ENCODE measurements around the gene PAX2.

Gene PAX2

GRCh38 chr10:100829933-100830727 lies 84.7 kb downstream of the PAX2 start:
- H3K4me1 ChIP-seq (ENCODE audit: control insufficient read depth, low read depth, low read length) = peaks cover 10% of the 10 kb centered on the region
- H3K9me3 ChIP-seq (ENCODE audit: control insufficient read depth, low read depth, low read length) = no peaks in the 10 kb centered on the region
- H3K9ac ChIP-seq (ENCODE audit: low read length) = no peak overlapping the region
- peaks cover 100% of the 10 kb centered on the region for H3K27me3 ChIP-seq (ENCODE audit: control insufficient read depth, insufficient read depth, low read length)
- H3K27ac ChIP-seq (ENCODE audit: low read length) = no peak overlapping the region
- H3K36me3 ChIP-seq (ENCODE audit: control insufficient read depth, low read depth, low read length) = no peaks in the 10 kb centered on the region
- no peak overlapping the region for H3K4me3 ChIP-seq (ENCODE audit: low read length)

- peaks cover 100% of the 10 kb centered on the region for H3K27me3 ChIP-seq (ENCODE audit: control insufficient read depth, insufficient read depth, low read length)
- no peaks in the 10 kb centered on the region for H3K36me3 ChIP-seq (ENCODE audit: control insufficient read depth, low read depth, low read length)
- H3K4me1 ChIP-seq (ENCODE audit: control insufficient read depth, low read depth, low read length) = peaks cover 10% of the 10 kb centered on the region
- no peak overlapping the region for H3K9ac ChIP-seq (ENCODE audit: low read length)
- no peak overlapping the region for H3K4me3 ChIP-seq (ENCODE audit: low read length)
- no peak overlapping the region for H3K27ac ChIP-seq (ENCODE audit: low read length)
- no peaks in the 10 kb centered on the region for H3K9me3 ChIP-seq (ENCODE audit: control insufficient read depth, low read depth, low read length)
Observed at GRCh38 chr10:100830728-100831111, 85.3 kb downstream of the PAX2 start.

- Histone ChIP-seq H3K27me3 (ENCODE audit: control insufficient read depth, insufficient read depth, low read length) (peaks cover 94% of the 10 kb centered on the region), H3K4me3 (ENCODE audit: low read length) (no peak overlapping the region), H3K27ac (ENCODE audit: low read length) (no peak overlapping the region), H3K9ac (ENCODE audit: low read length) (no peak overlapping the region), H3K9me3 (ENCODE audit: control insufficient read depth, low read depth, low read length) (no peaks in the 10 kb centered on the region), H3K36me3 (ENCODE audit: control insufficient read depth, low read depth, low read length) (no peaks in the 10 kb centered on the region), H3K4me1 (ENCODE audit: control insufficient read depth, low read depth, low read length) (peaks cover 10% of the 10 kb centered on the region)
Observed at GRCh38 chr10:100831742-100832141, 86.4 kb downstream of the PAX2 start.

GRCh38 chr10:100835810-100836209 lies 90.4 kb downstream of the PAX2 start:
- Histone ChIP-seq H3K4me1 (ENCODE audit: control insufficient read depth, low read depth, low read length) (no peaks in the 10 kb centered on the region), H3K27ac (ENCODE audit: low read length) (no peak overlapping the region), H3K36me3 (ENCODE audit: control insufficient read depth, low read depth, low read length) (no peaks in the 10 kb centered on the region), H3K9ac (ENCODE audit: low read length) (no peak overlapping the region), H3K9me3 (ENCODE audit: control insufficient read depth, low read depth, low read length) (no peaks in the 10 kb centered on the region), H3K4me3 (ENCODE audit: low read length) (no peak overlapping the region), H3K27me3 (ENCODE audit: control insufficient read depth, insufficient read depth, low read length) (peaks cover 84% of the 10 kb centered on the region)

- H3K27me3 ChIP-seq (ENCODE audit: control insufficient read depth, insufficient read depth, low read length) = peaks cover 73% of the 10 kb centered on the region
- H3K4me3 ChIP-seq (ENCODE audit: low read length) = no peak overlapping the region
- no peak overlapping the region for H3K27ac ChIP-seq (ENCODE audit: low read length)
- no peaks in the 10 kb centered on the region for H3K4me1 ChIP-seq (ENCODE audit: control insufficient read depth, low read depth, low read length)
- no peak overlapping the region for H3K9ac ChIP-seq (ENCODE audit: low read length)
- no peaks in the 10 kb centered on the region for H3K9me3 ChIP-seq (ENCODE audit: control insufficient read depth, low read depth, low read length)
- H3K36me3 ChIP-seq (ENCODE audit: control insufficient read depth, low read depth, low read length) = no peaks in the 10 kb centered on the region
Observed at GRCh38 chr10:100836891-100837290, 91.5 kb downstream of the PAX2 start.

- H3K27me3 ChIP-seq (ENCODE audit: control insufficient read depth, insufficient read depth, low read length) = peaks cover 69% of the 10 kb centered on the region
Observed at GRCh38 chr10:100837300-100837699, 91.9 kb downstream of the PAX2 start.

GRCh38 chr10:100838986-100839385 lies 93.6 kb downstream of the PAX2 start:
- Histone ChIP-seq H3K4me1 (ENCODE audit: control insufficient read depth, low read depth, low read length) (no peaks in the 10 kb centered on the region), H3K9ac (ENCODE audit: low read length) (no peak overlapping the region), H3K4me3 (ENCODE audit: low read length) (no peak overlapping the region), H3K27me3 (ENCODE audit: control insufficient read depth, insufficient read depth, low read length) (peaks cover 56% of the 10 kb centered on the region), H3K36me3 (ENCODE audit: control insufficient read depth, low read depth, low read length) (no peaks in the 10 kb centered on the region), H3K9me3 (ENCODE audit: control insufficient read depth, low read depth, low read length) (no peaks in the 10 kb centered on the region), H3K27ac (ENCODE audit: low read length) (no peak overlapping the region)

More at GRCh38 chr10:100837300-100837699, 91.9 kb downstream of the PAX2 start:
- Histone ChIP-seq H3K36me3 (ENCODE audit: control insufficient read depth, low read depth, low read length) (no peaks in the 10 kb centered on the region), H3K27ac (ENCODE audit: low read length) (no peak overlapping the region), H3K9ac (ENCODE audit: low read length) (no peak overlapping the region), H3K4me3 (ENCODE audit: low read length) (no peak overlapping the region), H3K9me3 (ENCODE audit: control insufficient read depth, low read depth, low read length) (no peaks in the 10 kb centered on the region), H3K4me1 (ENCODE audit: control insufficient read depth, low read depth, low read length) (no peaks in the 10 kb centered on the region)

- no peak overlapping the region for H3K27ac ChIP-seq (ENCODE audit: low read length)
- H3K4me1 ChIP-seq (ENCODE audit: control insufficient read depth, low read depth, low read length) = no peaks in the 10 kb centered on the region
- H3K36me3 ChIP-seq (ENCODE audit: control insufficient read depth, low read depth, low read length) = no peaks in the 10 kb centered on the region
- H3K9me3 ChIP-seq (ENCODE audit: control insufficient read depth, low read depth, low read length) = no peaks in the 10 kb centered on the region
- H3K9ac ChIP-seq (ENCODE audit: low read length) = no peak overlapping the region
- H3K4me3 ChIP-seq (ENCODE audit: low read length) = no peak overlapping the region
- peaks cover 35% of the 10 kb centered on the region for H3K27me3 ChIP-seq (ENCODE audit: control insufficient read depth, insufficient read depth, low read length)
Observed at GRCh38 chr10:100841528-100841927, 96.1 kb downstream of the PAX2 start.

GRCh38 chr10:100847440-100847839 lies 102.1 kb downstream of the PAX2 start:
- no peaks in the 10 kb centered on the region for H3K9me3 ChIP-seq (ENCODE audit: control insufficient read depth, low read depth, low read length)
- no peak overlapping the region for H3K9ac ChIP-seq (ENCODE audit: low read length)
- no peaks in the 10 kb centered on the region for H3K36me3 ChIP-seq (ENCODE audit: control insufficient read depth, low read depth, low read length)
- no peaks in the 10 kb centered on the region for H3K4me1 ChIP-seq (ENCODE audit: control insufficient read depth, low read depth, low read length)
- no peak overlapping the region for H3K4me3 ChIP-seq (ENCODE audit: low read length)
- no peak overlapping the region for H3K27ac ChIP-seq (ENCODE audit: low read length)
- H3K27me3 ChIP-seq (ENCODE audit: control insufficient read depth, insufficient read depth, low read length) = peaks cover 25% of the 10 kb centered on the region

- Histone ChIP-seq H3K9me3 (ENCODE audit: control insufficient read depth, low read depth, low read length) (no peaks in the 10 kb centered on the region), H3K27me3 (ENCODE audit: control insufficient read depth, insufficient read depth, low read length) (peaks cover 24% of the 10 kb centered on the region)
Observed at GRCh38 chr10:100848770-100849169, 103.4 kb downstream of the PAX2 start.

GRCh38 chr10:100858261-100858660 lies 112.9 kb downstream of the PAX2 start:
- Histone ChIP-seq H3K4me3 (ENCODE audit: low read length) (no peak overlapping the region), H3K9me3 (ENCODE audit: control insufficient read depth, low read depth, low read length) (no peaks in the 10 kb centered on the region), H3K27ac (ENCODE audit: low read length) (no peak overlapping the region), H3K4me1 (ENCODE audit: control insufficient read depth, low read depth, low read length) (no peaks in the 10 kb centered on the region), H3K9ac (ENCODE audit: low read length) (no peak overlapping the region), H3K27me3 (ENCODE audit: control insufficient read depth, insufficient read depth, low read length) (peaks cover 32% of the 10 kb centered on the region), H3K36me3 (ENCODE audit: control insufficient read depth, low read depth, low read length) (no peaks in the 10 kb centered on the region)

More at GRCh38 chr10:100848770-100849169, 103.4 kb downstream of the PAX2 start:
- Histone ChIP-seq H3K9ac (ENCODE audit: low read length) (no peak overlapping the region), H3K4me1 (ENCODE audit: control insufficient read depth, low read depth, low read length) (no peaks in the 10 kb centered on the region), H3K4me3 (ENCODE audit: low read length) (no peak overlapping the region), H3K36me3 (ENCODE audit: control insufficient read depth, low read depth, low read length) (no peaks in the 10 kb centered on the region), H3K27ac (ENCODE audit: low read length) (no peak overlapping the region)
